ENCODE data around the gene IL12RB2.

Gene IL12RB2

DNA sequence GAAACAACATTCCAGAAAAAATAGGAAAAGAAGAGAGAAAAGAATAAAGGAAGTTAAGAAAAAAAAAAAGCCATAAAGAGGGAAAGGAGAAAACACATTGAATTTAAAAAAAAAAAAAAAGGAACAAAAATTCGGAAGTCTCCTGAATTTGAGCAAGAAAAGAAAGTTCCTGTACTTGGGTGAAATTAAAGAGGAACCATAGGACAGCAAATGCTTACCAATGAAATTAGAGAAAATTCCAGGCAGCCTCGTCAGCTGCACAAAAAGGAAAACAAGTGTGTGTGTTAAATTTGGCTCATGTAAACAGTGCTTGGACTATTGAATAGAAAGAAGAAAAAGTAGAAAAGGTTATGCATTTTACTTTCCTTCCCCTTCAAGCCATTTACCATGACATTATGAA lies 4.9 kb downstream of the IL12RB2 start:
- no peak overlapping the region for H3K27ac ChIP-seq
- TF ChIP-seq, protein P1, sequence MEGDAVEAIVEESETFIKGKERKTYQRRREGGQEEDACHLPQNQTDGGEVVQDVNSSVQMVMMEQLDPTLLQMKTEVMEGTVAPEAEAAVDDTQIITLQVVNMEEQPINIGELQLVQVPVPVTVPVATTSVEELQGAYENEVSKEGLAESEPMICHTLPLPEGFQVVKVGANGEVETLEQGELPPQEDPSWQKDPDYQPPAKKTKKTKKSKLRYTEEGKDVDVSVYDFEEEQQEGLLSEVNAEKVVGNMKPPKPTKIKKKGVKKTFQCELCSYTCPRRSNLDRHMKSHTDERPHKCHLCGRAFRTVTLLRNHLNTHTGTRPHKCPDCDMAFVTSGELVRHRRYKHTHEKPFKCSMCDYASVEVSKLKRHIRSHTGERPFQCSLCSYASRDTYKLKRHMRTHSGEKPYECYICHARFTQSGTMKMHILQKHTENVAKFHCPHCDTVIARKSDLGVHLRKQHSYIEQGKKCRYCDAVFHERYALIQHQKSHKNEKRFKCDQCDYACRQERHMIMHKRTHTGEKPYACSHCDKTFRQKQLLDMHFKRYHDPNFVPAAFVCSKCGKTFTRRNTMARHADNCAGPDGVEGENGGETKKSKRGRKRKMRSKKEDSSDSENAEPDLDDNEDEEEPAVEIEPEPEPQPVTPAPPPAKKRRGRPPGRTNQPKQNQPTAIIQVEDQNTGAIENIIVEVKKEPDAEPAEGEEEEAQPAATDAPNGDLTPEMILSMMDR (IDR thresholded peaks at IDR 0.05), result no peak
- TF ChIP-seq ZFX (IDR thresholded peaks at IDR 0.05; ENCODE audit: borderline replicate concordance), result no peak

DNA sequence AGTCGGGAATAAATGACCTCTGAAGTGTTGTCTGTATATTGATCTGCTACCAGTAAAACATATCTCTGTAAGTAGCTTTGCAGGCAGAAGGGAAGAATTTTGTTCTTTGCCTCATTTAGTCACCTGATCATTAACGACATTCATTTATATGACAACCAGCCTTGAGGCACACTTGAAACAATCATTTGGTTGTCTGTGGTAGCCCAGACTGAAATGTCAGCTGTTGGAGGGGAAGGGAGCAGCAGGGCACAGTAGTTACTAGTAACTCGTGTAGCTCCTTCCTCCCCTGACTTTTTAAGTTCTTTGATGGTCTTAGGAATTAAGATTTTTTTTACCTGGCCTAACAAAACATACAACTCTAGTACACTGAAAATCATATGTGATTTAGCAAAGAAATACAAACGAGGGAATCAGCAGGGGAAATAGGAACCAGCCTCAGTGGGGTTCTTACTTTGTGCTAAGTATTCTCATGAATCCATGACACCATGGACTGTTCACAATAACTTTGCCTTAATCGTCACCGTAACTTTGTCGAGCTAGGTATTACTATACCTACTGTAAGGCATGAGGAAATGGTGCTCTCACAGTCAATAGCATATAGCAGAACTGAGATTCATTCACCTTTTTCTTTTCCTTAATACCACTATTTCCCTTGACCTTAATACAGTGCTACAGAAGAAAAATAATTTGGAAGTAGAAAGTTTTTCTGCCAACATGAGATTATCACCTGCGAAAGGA lies 6.4 kb downstream of the IL12RB2 start:
- no peak for TF ChIP-seq ZFX (IDR thresholded peaks at IDR 0.05; ENCODE audit: borderline replicate concordance)
- TF ChIP-seq, protein P1 (IDR thresholded peaks at IDR 0.05), result no peak

DNA sequence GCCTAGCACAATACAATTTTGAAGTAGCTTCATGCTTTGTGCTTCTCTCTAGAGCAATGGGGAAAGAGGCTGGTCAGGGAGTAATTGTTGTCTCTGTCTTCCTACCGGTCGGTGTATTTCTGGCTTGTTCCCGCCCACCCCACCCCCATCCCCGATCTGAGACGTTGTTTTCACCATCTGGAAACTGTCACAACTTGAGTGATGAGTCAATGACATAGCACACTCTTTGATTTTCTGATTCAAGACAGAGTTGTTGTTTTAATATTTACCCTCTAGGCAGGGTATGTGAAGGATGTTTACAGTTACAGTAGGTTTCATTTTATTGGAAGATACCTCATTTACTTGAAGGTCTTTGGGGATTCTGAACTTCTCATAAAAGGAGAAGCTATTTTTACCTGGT lies 7.0 kb downstream of the IL12RB2 start:
- H3K27ac ChIP-seq, result no peak overlapping the region
- TF ChIP-seq ZFX (IDR thresholded peaks at IDR 0.05; ENCODE audit: borderline replicate concordance), result no peak
- TF ChIP-seq, protein P1 (IDR thresholded peaks at IDR 0.05), result no peak

More for the DNA sequence above, 6.4 kb downstream of the IL12RB2 start:
- H3K27ac ChIP-seq, result no peak overlapping the region

DNA sequence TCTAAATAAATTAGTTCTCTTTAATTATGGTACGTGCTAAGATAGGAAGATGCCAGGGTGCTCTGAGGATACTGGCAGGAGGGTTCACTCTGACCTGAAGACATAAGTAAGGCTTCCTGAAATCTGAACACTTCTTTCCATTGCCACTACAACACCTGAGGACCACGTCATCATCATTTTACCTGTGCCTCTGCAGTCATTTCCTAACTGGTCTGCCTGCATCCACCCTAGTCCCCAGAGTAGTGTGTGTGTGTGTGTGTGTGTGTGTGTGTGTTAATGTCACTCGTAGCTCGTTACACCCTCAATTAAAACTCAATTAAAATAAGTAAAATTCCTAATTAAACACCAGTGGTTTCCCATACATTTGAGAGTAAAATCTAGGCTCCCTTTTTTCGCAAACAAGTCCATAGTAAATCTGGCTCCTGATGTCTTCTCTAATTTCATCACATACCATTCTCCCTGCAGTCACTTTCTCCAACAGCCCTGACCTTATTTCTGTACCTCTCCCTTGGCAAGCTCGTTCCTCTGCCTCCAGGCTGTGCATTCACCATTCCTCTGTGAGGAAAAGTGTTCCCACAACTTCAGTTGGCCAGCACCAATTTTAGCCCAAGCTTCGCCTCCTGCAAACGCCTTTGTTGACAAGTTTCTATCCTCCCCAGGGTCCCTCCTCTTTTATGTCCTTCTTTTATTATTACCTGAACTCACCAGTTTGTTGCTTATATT lies 8.7 kb downstream of the IL12RB2 start:
- no peak for TF ChIP-seq ZFX (IDR thresholded peaks at IDR 0.05; ENCODE audit: borderline replicate concordance)
- TF ChIP-seq, protein P1 (IDR thresholded peaks at IDR 0.05), result no peak
- no peak overlapping the region for H3K27ac ChIP-seq

DNA sequence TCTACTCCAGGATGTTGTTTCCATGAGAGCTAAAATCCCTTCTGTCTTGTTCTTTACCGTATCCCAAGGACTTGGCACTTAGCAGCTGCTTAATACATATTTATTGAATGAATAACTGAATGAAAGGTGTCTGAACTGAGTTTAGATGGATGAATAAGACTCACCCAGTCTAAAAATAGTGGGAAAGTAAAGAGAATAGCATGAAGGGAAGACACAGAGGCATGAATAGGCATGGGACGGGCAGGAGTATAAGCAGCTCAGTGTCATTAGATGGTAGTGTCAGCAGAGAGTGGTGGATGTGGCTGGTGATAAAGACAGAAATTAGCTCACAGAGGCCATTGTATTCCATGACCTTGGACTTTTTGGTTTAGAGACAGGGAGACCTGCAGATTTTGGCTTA lies 9.2 kb downstream of the IL12RB2 start:
- TF ChIP-seq ZFX (IDR thresholded peaks at IDR 0.05; ENCODE audit: borderline replicate concordance), result no peak
- TF ChIP-seq, protein P1 (IDR thresholded peaks at IDR 0.05), result no peak
- no peak overlapping the region for H3K27ac ChIP-seq

DNA sequence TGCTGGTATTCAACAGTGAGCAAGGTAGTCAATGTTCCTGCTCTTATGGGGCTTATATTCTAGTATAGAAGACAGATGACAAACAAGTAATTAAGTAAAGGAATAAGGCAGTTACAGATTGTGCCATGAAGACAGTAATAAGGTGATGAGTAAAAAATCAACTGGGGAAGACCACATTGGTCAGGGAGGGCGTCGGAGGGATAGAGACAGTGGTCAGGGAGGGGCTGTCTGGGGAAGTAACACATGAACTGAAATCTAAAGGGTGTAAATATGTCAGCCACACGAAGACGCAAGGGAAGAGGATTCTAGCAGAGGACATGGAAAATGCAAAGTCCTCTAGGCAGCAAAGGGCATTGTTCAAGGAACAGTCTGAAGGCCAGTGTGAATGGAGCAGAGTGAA lies 10.1 kb downstream of the IL12RB2 start:
- no peak overlapping the region for H3K27ac ChIP-seq
- no peak for TF ChIP-seq ZFX (IDR thresholded peaks at IDR 0.05; ENCODE audit: borderline replicate concordance)
- TF ChIP-seq, protein P1 (IDR thresholded peaks at IDR 0.05), result no peak

DNA sequence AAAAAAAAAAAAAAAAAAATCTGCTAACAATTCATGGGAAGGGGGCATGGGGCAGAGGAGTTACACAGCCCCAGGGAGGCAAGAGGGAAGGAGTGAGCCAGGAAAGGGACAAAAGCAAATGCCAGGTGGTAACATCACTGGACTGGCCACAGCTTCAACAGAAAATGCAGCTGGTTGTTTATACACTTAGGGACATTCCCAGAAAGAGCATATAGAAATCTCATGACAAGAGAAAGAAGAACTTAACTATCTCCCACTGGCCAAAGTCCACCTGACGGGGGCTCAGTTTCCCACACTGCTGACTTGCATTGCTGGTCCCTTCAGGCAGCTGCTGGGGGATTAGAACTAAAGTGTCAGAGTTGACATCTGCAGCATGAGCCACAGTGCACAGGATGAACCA lies 14.8 kb downstream of the IL12RB2 start:
- H3K27ac ChIP-seq, result no peak overlapping the region
- no peak for TF ChIP-seq ZFX (IDR thresholded peaks at IDR 0.05; ENCODE audit: borderline replicate concordance)
- TF ChIP-seq, protein P1 (IDR thresholded peaks at IDR 0.05), result no peak
